WTC11 (cell line): Measurements from ENCODE around the gene NIP7.

Experiments used
- CREB1 ChIP-seq: sonication (generic); formaldehyde crosslinking; IDR thresholded peaks from 2 replicates; pipeline ENCODE4 v1.8.0; 2023; ENCODE audit warnings: mild to moderate bottlenecking, missing genetic modification reagents
- CTCF ChIP-seq: fragments of 200-600 bp; IDR thresholded peaks from 2 replicates; pipeline ENCODE4 v1.8.0; 2022; ENCODE audit warnings: antibody characterized with exemption
- ETV6 ChIP-seq: sonication (generic); formaldehyde crosslinking; IDR thresholded peaks from 2 replicates; pipeline ENCODE4 v1.8.1; 2022; ENCODE audit warnings: mild to moderate bottlenecking, missing genetic modification reagents
- HMGXB4 ChIP-seq: sonication (generic); formaldehyde crosslinking; IDR thresholded peaks from 2 replicates; pipeline ENCODE4 v1.8.1; 2023; ENCODE audit warnings: mild to moderate bottlenecking, moderate library complexity, missing genetic modification reagents
- MAX ChIP-seq: sonication (generic); formaldehyde crosslinking; IDR thresholded peaks from 2 replicates; pipeline ENCODE4 v1.8.0; 2022; ENCODE audit warnings: mild to moderate bottlenecking, missing genetic modification reagents
- MXD4 ChIP-seq: fragments of 250-450 bp; sonication (Bioruptor Pico); IDR thresholded peaks from 2 replicates; pipeline ENCODE4 v1.8.0; 2021; ENCODE audit warnings: mild to moderate bottlenecking, moderate library complexity, borderline replicate concordance
- MYBL2 ChIP-seq: sonication (generic); formaldehyde crosslinking; IDR thresholded peaks from 2 replicates; pipeline ENCODE4 v1.8.1; 2023; ENCODE audit warnings: mild to moderate bottlenecking, moderate library complexity, missing genetic modification reagents
- SMAD3 ChIP-seq: sonication (generic); formaldehyde crosslinking; IDR thresholded peaks from 2 replicates; pipeline ENCODE4 v1.8.0; 2022; ENCODE audit warnings: missing genetic modification reagents, mild to moderate bottlenecking, borderline replicate concordance
- USF1 ChIP-seq: sonication (generic); formaldehyde crosslinking; IDR thresholded peaks from 2 replicates; pipeline ENCODE4 v1.8.0; 2022; ENCODE audit warnings: mild to moderate bottlenecking, missing genetic modification reagents
- ZMAT4 ChIP-seq: fragments of 250-450 bp; sonication (Bioruptor Pico); IDR thresholded peaks from 2 replicates; pipeline ENCODE4 v1.9.0; 2021; ENCODE audit warnings: mild to moderate bottlenecking
- ZNF512 ChIP-seq: sonication (generic); formaldehyde crosslinking; IDR thresholded peaks from 2 replicates; pipeline ENCODE4 v1.8.1; 2022; ENCODE audit warnings: missing genetic modification reagents, borderline replicate concordance
- ZNF532 ChIP-seq: fragments of 250-450 bp; sonication (Bioruptor Pico); IDR thresholded peaks from 2 replicates; pipeline ENCODE4 v1.9.0; 2021; ENCODE audit warnings: mild to moderate bottlenecking, borderline replicate concordance
- ZNF671 ChIP-seq: fragments of 250-450 bp; sonication (Bioruptor Pico); IDR thresholded peaks from 2 replicates; pipeline ENCODE4 v1.8.0; 2021; ENCODE audit warnings: mild to moderate bottlenecking

- TF ChIP-seq CTCF, result no peak
- TF ChIP-seq MYBL2 (CRISPR knock-in tag), result no peak
- no peak for TF ChIP-seq ETV6 (CRISPR knock-in tag)
- no peak for TF ChIP-seq SMAD3 (CRISPR knock-in tag)
- TF ChIP-seq ZNF671, result no peak
- no peak for TF ChIP-seq USF1 (CRISPR knock-in tag)
- no peak for TF ChIP-seq ZNF512 (CRISPR knock-in tag)
- no peak for TF ChIP-seq MAX (CRISPR knock-in tag)
- no peak for TF ChIP-seq MXD4 (CRISPR knock-in tag)
- no peak for TF ChIP-seq CREB1
- TF ChIP-seq ZMAT4, result no peak
- TF ChIP-seq ZNF532 (CRISPR knock-in tag), result no peak
- no peak for TF ChIP-seq HMGXB4 (CRISPR knock-in tag)
Observed at GRCh38 chr16:69294051-69294450, 45.5 kb upstream of the NIP7 start.
